ENCODE measurements around the gene RPS6KA5. TPM values are rescaled to one million over a fixed set of nuclear protein-coding genes. Genes with fewer than 3 reads are reported as not detected.

Gene RPS6KA5
- total RNA-seq, 2 donors from 2014 or later = 15.2 to 19.2 TPM

GRCh38 chr14:90922141-90922540 is 138.3 kb downstream of the RPS6KA5 start:
- H3K27ac ChIP-seq = no peak overlapping the region
- no peaks in the 10 kb centered on the region for H3K4me1 ChIP-seq
- no peaks in the 10 kb centered on the region for H3K9me3 ChIP-seq
- no peak for DNase-seq
- no peak for TF ChIP-seq CTCF (IDR thresholded peaks at IDR 0.05)
- no peak overlapping the region for H3K9ac ChIP-seq (ENCODE audit: low read depth in 2 of 2, low read length in 2 of 2)
- no peak overlapping the region for H3K4me3 ChIP-seq
- intact Hi-C loops (cut with DNase I) = no loop called here
- no peaks in the 10 kb centered on the region for H3K36me3 ChIP-seq
- no peaks in the 10 kb centered on the region for H3K27me3 ChIP-seq

- Histone ChIP-seq H3K4me3 (no peak overlapping the region), H3K4me1 (no peaks in the 10 kb centered on the region), H3K27me3 (no peaks in the 10 kb centered on the region), H3K36me3 (no peaks in the 10 kb centered on the region), H3K9ac (ENCODE audit: low read depth in 2 of 2, low read length in 2 of 2) (no peak overlapping the region), H3K9me3 (no peaks in the 10 kb centered on the region), H3K27ac (no peak overlapping the region)
- DNase-seq = no peak
- intact Hi-C loops (cut with DNase I) = no loop called here
- no peak for TF ChIP-seq CTCF (IDR thresholded peaks at IDR 0.05)
Observed at GRCh38 chr14:90911121-90911520, 149.3 kb downstream of the RPS6KA5 start.

- no peaks in the 10 kb centered on the region for H3K4me1 ChIP-seq
- no peak for DNase-seq
- H3K9me3 ChIP-seq = no peaks in the 10 kb centered on the region
- H3K9ac ChIP-seq (ENCODE audit: low read depth in 2 of 2, low read length in 2 of 2) = no peak overlapping the region
- no peak for TF ChIP-seq CTCF (IDR thresholded peaks at IDR 0.05)
- no peaks in the 10 kb centered on the region for H3K27me3 ChIP-seq
- no peak overlapping the region for H3K27ac ChIP-seq
- intact Hi-C loops (cut with DNase I) = loop anchor here (5.0 to 10.0 kb wide), 2 partner anchors 150 to 378 kb away; no protein-coding TSS in a partner anchor
- H3K4me3 ChIP-seq = no peak overlapping the region
- no peaks in the 10 kb centered on the region for H3K36me3 ChIP-seq
Observed at GRCh38 chr14:90907178-90907577, 153.3 kb downstream of the RPS6KA5 start.

- intact Hi-C loops (cut with DNase I) = loop anchor here (5.0 to 10.0 kb wide), 2 partner anchors 152 to 379 kb away; no protein-coding TSS in a partner anchor
- no peak for TF ChIP-seq CTCF (IDR thresholded peaks at IDR 0.05)
Observed at GRCh38 chr14:90905531-90905930, 154.9 kb downstream of the RPS6KA5 start.

GRCh38 chr14:90903101-90903500 is 157.3 kb downstream of the RPS6KA5 start:
- TF ChIP-seq CTCF (IDR thresholded peaks at IDR 0.05) = peak; percentile 60
- no peak overlapping the region for H3K4me3 ChIP-seq
- no peak overlapping the region for H3K27ac ChIP-seq
- H3K9ac ChIP-seq (ENCODE audit: low read depth in 2 of 2, low read length in 2 of 2) = no peak overlapping the region
- no peaks in the 10 kb centered on the region for H3K36me3 ChIP-seq
- intact Hi-C loops (cut with DNase I) = loop anchor here (2.0 to 10.0 kb wide), 2 partner anchors 272 to 382 kb away; no protein-coding TSS in a partner anchor
- H3K4me1 ChIP-seq = no peaks in the 10 kb centered on the region
- peak; percentile 74 for DNase-seq
- no peaks in the 10 kb centered on the region for H3K9me3 ChIP-seq
- H3K27me3 ChIP-seq = no peaks in the 10 kb centered on the region

More at GRCh38 chr14:90905531-90905930, 154.9 kb downstream of the RPS6KA5 start:
- Histone ChIP-seq H3K9ac (ENCODE audit: low read depth in 2 of 2, low read length in 2 of 2) (no peak overlapping the region), H3K27ac (no peak overlapping the region), H3K36me3 (no peaks in the 10 kb centered on the region), H3K27me3 (no peaks in the 10 kb centered on the region), H3K4me3 (no peak overlapping the region), H3K4me1 (no peaks in the 10 kb centered on the region), H3K9me3 (no peaks in the 10 kb centered on the region)
- DNase-seq = no peak

All from colonic mucosa (tissue), 4 donors.